8988T (cell line): ENCODE measurements around the gene TM7SF2.
"Not testable (repeated sequence)": the region's sequence is repeated elsewhere in the genome, so short reads cannot be mapped to it uniquely, and the experiment has no call there.

ENCODE experiments used
- DNase-seq: peaks from one replicate; pipeline ENCODE4 v3.0.0; 2011

The TM7SF2 gene

GRCh38 chr11:65131417-65131776, 19.7 kb downstream of the TM7SF2 start:
- no peak for DNase-seq

- DNase-seq, result no peak
Measured at GRCh38 chr11:65131895-65132237, 20.2 kb downstream of the TM7SF2 start.

- DNase-seq, result no peak
Measured at GRCh38 chr11:65132238-65132987, 20.7 kb downstream of the TM7SF2 start.

- no peak for DNase-seq
Measured at GRCh38 chr11:65132988-65133700, 21.5 kb downstream of the TM7SF2 start.

GRCh38 chr11:65133724-65134123, 22.1 kb downstream of the TM7SF2 start:
- DNase-seq, result no peak

GRCh38 chr11:65134240-65134951, 22.7 kb downstream of the TM7SF2 start, which contains the start of gene SYVN1:
Gene SYVN1 (minus strand): TSS chr11:65134519. CDS start chr11:65133601, 918 bp downstream.
- peak; percentile 93 for DNase-seq

- peak; percentile 93 for DNase-seq
Measured at GRCh38 chr11:65134952-65135632, 23.4 kb downstream of the TM7SF2 start.

GRCh38 chr11:65135633-65136145, 24.0 kb downstream of the TM7SF2 start:
- DNase-seq, result no peak

- no peak for DNase-seq
Measured at GRCh38 chr11:65136515-65137096, 24.9 kb downstream of the TM7SF2 start.

GRCh38 chr11:65141896-65142494, 30.3 kb downstream of the TM7SF2 start:
- DNase-seq, result no peak

- DNase-seq, result no peak
Measured at GRCh38 chr11:65147352-65148075, 35.8 kb downstream of the TM7SF2 start.

GRCh38 chr11:65148657-65149056, 37.0 kb downstream of the TM7SF2 start:
- no peak for DNase-seq

- DNase-seq, result not testable (repeated sequence)
Measured at GRCh38 chr11:65150131-65150508, 38.4 kb downstream of the TM7SF2 start.

GRCh38 chr11:65150509-65151299, 39.0 kb downstream of the TM7SF2 start:
- peak; percentile 67 for DNase-seq

GRCh38 chr11:65151331-65151899, 39.7 kb downstream of the TM7SF2 start:
- no peak for DNase-seq

- no peak for DNase-seq
Measured at GRCh38 chr11:65152122-65152521, 40.5 kb downstream of the TM7SF2 start.

- no peak for DNase-seq
Measured at GRCh38 chr11:65156256-65156655, 44.6 kb downstream of the TM7SF2 start.

GRCh38 chr11:65156926-65157325, 45.3 kb downstream of the TM7SF2 start:
- no peak for DNase-seq

GRCh38 chr11:65157336-65157735, 45.7 kb downstream of the TM7SF2 start:
- DNase-seq, result no peak

- DNase-seq, result no peak
Measured at GRCh38 chr11:65159012-65159411, 47.3 kb downstream of the TM7SF2 start.
